CD4-positive, alpha-beta T cell (primary cell): ENCODE measurements around the gene SCN3A. TPM values are rescaled to one million over a fixed set of nuclear protein-coding genes. Genes with fewer than 3 reads are reported as not detected.

ENCODE experiments used
- ATAC-seq: fragments of 200-7000 bp; cut with Tn5 transposase; one replicate; pipeline ENCODE4 v1.10.0; 2022; ENCODE audit warnings: mild to moderate bottlenecking; ENCODE audit not compliant: poor library complexity
- CTCF ChIA-PET: fragments of 350-600 bp; sonication (Branson Sonifier 250); formaldehyde crosslinking; loops from one replicate; lab custom pipeline; 2021; ENCODE audit warnings: antibody characterized with exemption, inconsistent platforms; lab: Charles Lee
- POLR2A ChIA-PET: fragments of 350-600 bp; sonication (Branson Sonifier 250); formaldehyde crosslinking; loops from one replicate; lab custom pipeline; 2021; ENCODE audit warnings: antibody characterized with exemption, inconsistent platforms; lab: Charles Lee
- DNase-seq, 14 experiments: peaks; one replicate each; pipeline ENCODE4 v3.0.0-alpha.2; 2013 to 2020; ENCODE audit warnings: mixed read lengths in 2 of 14
- H3K27ac ChIP-seq, 2 donors: one replicate each; pipeline versions ENCODE4 v1.5.1 to v1.7.0; 2013; ENCODE audit warnings: low read length in 2 of 2, low read depth in 1 of 2, mild to moderate bottlenecking in 1 of 2
- H3K27me3 ChIP-seq, 2 experiments: 1 replicate in 1 of 2; 2 replicates in 1 of 2; pipeline versions ENCODE4 v1.6.1 to v1.7.0; 2013; ENCODE audit warnings: low read length in 2 of 2, control low read depth in 1 of 2, mild to moderate bottlenecking in 1 of 2, moderate library complexity in 1 of 2; ENCODE audit not compliant: insufficient read depth in 2 of 2, control insufficient read depth in 1 of 2
- H3K36me3 ChIP-seq: one replicate; pipeline ENCODE4 v1.6.1; 2013; ENCODE audit warnings: low read length, control low read depth; ENCODE audit not compliant: insufficient read depth
- H3K4me1 ChIP-seq: one replicate; pipeline ENCODE4 v1.6.1; 2013; ENCODE audit warnings: low read length, control low read depth; ENCODE audit not compliant: insufficient read depth
- H3K4me3 ChIP-seq: one replicate; pipeline ENCODE4 v1.5.1; 2013; ENCODE audit warnings: mild to moderate bottlenecking, low read length, moderate library complexity
- H3K9me3 ChIP-seq, 2 experiments: 1 replicate in 1 of 2; 2 replicates in 1 of 2; pipeline versions ENCODE4 v1.6.1 to v1.7.0; 2013; ENCODE audit warnings: low read length in 2 of 2, mild to moderate bottlenecking in 2 of 2, control low read depth in 1 of 2, moderate library complexity in 1 of 2; ENCODE audit not compliant: control insufficient read depth in 1 of 2, insufficient read depth in 1 of 2
- H3K27ac Mint-ChIP-seq: one replicate; pipeline ENCODE4 v1.8.0; 2020; ENCODE audit warnings: mixed read lengths
- H3K27me3 Mint-ChIP-seq: one replicate; pipeline ENCODE4 v1.8.0; 2021; ENCODE audit warnings: mixed read lengths
- H3K36me3 Mint-ChIP-seq: one replicate; pipeline ENCODE4 v1.8.0; 2021; ENCODE audit warnings: low read depth, mixed read lengths
- H3K4me1 Mint-ChIP-seq: one replicate; pipeline ENCODE4 v1.8.0; 2021; ENCODE audit warnings: low read depth, mixed read lengths
- H3K4me3 Mint-ChIP-seq: one replicate; pipeline ENCODE4 v1.8.0; 2020; ENCODE audit warnings: mild to moderate bottlenecking, mixed read lengths
- H3K9me3 Mint-ChIP-seq: one replicate; pipeline ENCODE4 v1.8.0; 2020; ENCODE audit warnings: mixed read lengths
- CTCF ChIP-seq: fragments of 200-600 bp; IDR thresholded peaks from one replicate; pipeline ENCODE4 v1.8.0; 2022; ENCODE audit warnings: antibody characterized with exemption, mild to moderate bottlenecking
- intact Hi-C, 2 experiments: fragments of 100-400 bp; cut with DNase I in 1 of 2; cut with micrococcal nuclease in 1 of 2; formaldehyde crosslinking; loops; one replicate each; pipeline versions ENCODE4 v1.15.1 to v1.9.0; 2023 to 2025; cut with DNase I, micrococcal nuclease
- total RNA-seq, 174 experiments: library from RNA in 2 of 174; stranded (reverse) in 2 of 174; gene quantifications; one replicate each; pipeline ENCODE4 v1.2.3 and lab custom pipeline; 2021 to 2026

Gene SCN3A
- total RNA-seq, 2 experiments from 2014 or later = not detected

- TF ChIP-seq CTCF = no peak
- ChIA-PET POLR2A (no interaction called here), CTCF (no interaction called here)
- no peak overlapping the region for H3K4me3 ChIP-seq
- Mint-ChIP-seq H3K4me1 (no peaks in the 10 kb centered on the region), H3K27ac (no peak overlapping the region), H3K9me3 (no peaks in the 10 kb centered on the region), H3K27me3 (no peaks in the 10 kb centered on the region), H3K4me3 (no peak overlapping the region), H3K36me3 (no peaks in the 10 kb centered on the region)
- peaks cover 0 to 2% of the 10 kb centered on the region in 2 experiments for H3K27me3 ChIP-seq
- ATAC-seq (no peak), DNase-seq (no peak)
- intact Hi-C loops = no loop called here
- H3K9me3 ChIP-seq = no peaks in the 10 kb centered on the region
- H3K27ac ChIP-seq = no peak overlapping the region
- no peaks in the 10 kb centered on the region for H3K4me1 ChIP-seq
- H3K36me3 ChIP-seq = no peaks in the 10 kb centered on the region
These were observed 136.0 kb downstream of the SCN3A start for GRCh38 chr2:165067643-165068486.

GRCh38 chr2:165064743-165065142 is 139.1 kb downstream of the SCN3A start:
- ATAC-seq (no peak), DNase-seq (no peak)
- CTCF ChIA-PET = no interaction called here
- no peak overlapping the region for H3K27ac ChIP-seq
- no peaks in the 10 kb centered on the region for H3K36me3 ChIP-seq
- no peaks in the 10 kb centered on the region for H3K4me1 ChIP-seq
- no peaks in the 10 kb centered on the region for H3K9me3 ChIP-seq
- intact Hi-C loops = no loop called here
- peaks cover 0 to 2% of the 10 kb centered on the region in 2 experiments for H3K27me3 ChIP-seq
- H3K4me3 ChIP-seq = no peak overlapping the region
- Mint-ChIP-seq H3K36me3 (no peaks in the 10 kb centered on the region), H3K27ac (no peak overlapping the region), H3K27me3 (no peaks in the 10 kb centered on the region), H3K9me3 (no peaks in the 10 kb centered on the region), H3K4me1 (no peaks in the 10 kb centered on the region), H3K4me3 (no peak overlapping the region)
- POLR2A ChIA-PET = no interaction called here
- no peak for TF ChIP-seq CTCF

GRCh38 chr2:165060411-165060810 is 143.4 kb downstream of the SCN3A start:
- H3K36me3 ChIP-seq = no peaks in the 10 kb centered on the region
- Mint-ChIP-seq H3K4me1 (no peaks in the 10 kb centered on the region), H3K27ac (no peak overlapping the region), H3K9me3 (no peaks in the 10 kb centered on the region), H3K27me3 (no peaks in the 10 kb centered on the region), H3K36me3 (no peaks in the 10 kb centered on the region), H3K4me3 (no peak overlapping the region)
- no peak for ATAC-seq
- POLR2A ChIA-PET = no interaction called here
- H3K27me3 ChIP-seq = no peaks in the 10 kb centered on the region
- TF ChIP-seq CTCF = no peak
- DNase-seq = no peak
- no peaks in the 10 kb centered on the region for H3K4me1 ChIP-seq
- no peak overlapping the region for H3K27ac ChIP-seq
- no peak overlapping the region for H3K4me3 ChIP-seq
- CTCF ChIA-PET = no interaction called here
- intact Hi-C loops = no loop called here
- H3K9me3 ChIP-seq = no peaks in the 10 kb centered on the region
